Transverse colon (tissue), 4 donors: ENCODE measurements around the gene NUP37. TPM values are rescaled to one million over a fixed set of nuclear protein-coding genes. Genes with fewer than 3 reads are reported as not detected.

ENCODE experiments used
- DNase-seq: peaks from one replicate; pipeline ENCODE4 v3.0.0-alpha.2; 2019
- H3K27ac ChIP-seq, 4 donors: fragments of 200-600 bp; sonication (generic); 2 replicates each; pipeline ENCODE4 v1.5.1; 2016 to 2018; ENCODE audit warnings: inconsistent platforms in 4 of 4
- H3K27me3 ChIP-seq: fragments of 200-600 bp; sonication (generic); 2 replicates; pipeline ENCODE4 v1.5.1; 2017; ENCODE audit warnings: inconsistent platforms
- H3K36me3 ChIP-seq, 4 donors: fragments of 200-600 bp; sonication (generic); 2 replicates each; pipeline ENCODE4 v1.5.1; 2017 to 2019; ENCODE audit warnings: inconsistent platforms in 4 of 4
- H3K4me1 ChIP-seq, 4 donors: fragments of 200-600 bp; sonication (generic); 2 replicates each; pipeline ENCODE4 v1.5.1; 2017 to 2020; ENCODE audit warnings: inconsistent platforms in 4 of 4
- H3K4me3 ChIP-seq, 4 donors: fragments of 200-600 bp; sonication (generic); 1 replicate in 1 of 4; 2 replicates in 3 of 4; pipeline versions ENCODE4 v1.5.1 to v1.6.1; 2017 to 2019; ENCODE audit warnings: inconsistent platforms in 4 of 4
- H3K9me3 ChIP-seq, 2 donors: fragments of 200-600 bp; sonication (generic); 2 replicates each; pipeline ENCODE4 v1.5.1; 2017 to 2019; ENCODE audit warnings: inconsistent platforms in 2 of 2
- EP300 ChIP-seq: sonication (generic); formaldehyde crosslinking; IDR thresholded peaks from one replicate; pipeline ENCODE4 v1.6.1; 2017; ENCODE audit warnings: antibody characterized with exemption, low read depth
- POLR2A ChIP-seq: fragments of 450-650 bp; IDR thresholded peaks from one replicate; pipeline ENCODE4 v1.6.1; 2016; ENCODE audit warnings: antibody characterized with exemption, mild to moderate bottlenecking, moderate library complexity
- POLR2AphosphoS5 ChIP-seq, 3 donors: sonication (generic); formaldehyde crosslinking; IDR thresholded peaks; one replicate each; pipeline ENCODE4 v1.6.1; 2016; ENCODE audit warnings: antibody characterized with exemption in 3 of 3
- WGBS, 2 donors: methylation state at CpG; one replicate each; pipeline ENCODE4 v1.1.5; 2018; ENCODE audit warnings: low coverage in 1 of 2; 5-methylcytosine and 5-hydroxymethylcytosine counted together
- in situ Hi-C, 4 donors: fragments of 200-750 bp; cut with MboI; loops; one replicate each; pipeline versions ENCODE4 v1.15.0 to v1.15.1; 2017; ENCODE audit warnings: low sequenced_read_pairs in 3 of 4, low pct_ligation_motif_present in 1 of 4, low pct_unique_long_range_greater_than_20kb in 1 of 4
- intact Hi-C: fragments of 100-400 bp; cut with DNase I; formaldehyde crosslinking; loops from one replicate; pipeline ENCODE4 v1.15.1; 2023; ENCODE audit warnings: low total_unique reads
- total RNA-seq, 4 donors: library from RNA; depleted of rRNA; stranded (reverse); fragments of >200 nt; gene quantifications; one replicate each; pipeline ENCODE4 v1.1.0, GENCODE V29; 2016
- TF ChIP-seq, protein P1 (sequence below), 5 experiments: fragments of 200-600 bp in 3 of 5; fragments of 450-650 bp in 2 of 5; sonication (generic) in 3 of 5; IDR thresholded peaks; 1 replicate in 2 of 5; 2 replicates in 3 of 5; pipeline ENCODE4 v1.5.1; 2016 to 2017; ENCODE audit warnings: antibody characterized with exemption in 5 of 5, inconsistent platforms in 3 of 5, mild to moderate bottlenecking in 2 of 5, moderate library complexity in 1 of 5

NUP37 gene
- total RNA-seq, 4 donors from 2014 or later = 2.6 to 19.3 (median 10.2) TPM

GRCh38 chr12:102120564-102120873 is 605 bp upstream of the NUP37 start:
- in situ Hi-C loops (no loop called here), intact Hi-C loops (no loop called here)
- Histone ChIP-seq H3K27me3 (no peaks in the 10 kb centered on the region), H3K9me3 (no peaks in the 10 kb centered on the region), H3K4me3 (peak overlapping the region; percentile 36 to 90 (median 76)), H3K4me1 (peaks cover 8 to 20% (median 15%) of the 10 kb centered on the region in 4 donors), H3K27ac (peak overlapping the region in 3 of 4 donors; percentile 87 to 93 (median 91)), H3K36me3 (peaks cover 0 to 12% (median 3%) of the 10 kb centered on the region in 4 donors)
- no peak for TF ChIP-seq POLR2A
- TF ChIP-seq EP300 = no peak
- no peak for TF ChIP-seq POLR2AphosphoS5 (IDR thresholded peaks at IDR 0.05)
- TF ChIP-seq, protein P1, sequence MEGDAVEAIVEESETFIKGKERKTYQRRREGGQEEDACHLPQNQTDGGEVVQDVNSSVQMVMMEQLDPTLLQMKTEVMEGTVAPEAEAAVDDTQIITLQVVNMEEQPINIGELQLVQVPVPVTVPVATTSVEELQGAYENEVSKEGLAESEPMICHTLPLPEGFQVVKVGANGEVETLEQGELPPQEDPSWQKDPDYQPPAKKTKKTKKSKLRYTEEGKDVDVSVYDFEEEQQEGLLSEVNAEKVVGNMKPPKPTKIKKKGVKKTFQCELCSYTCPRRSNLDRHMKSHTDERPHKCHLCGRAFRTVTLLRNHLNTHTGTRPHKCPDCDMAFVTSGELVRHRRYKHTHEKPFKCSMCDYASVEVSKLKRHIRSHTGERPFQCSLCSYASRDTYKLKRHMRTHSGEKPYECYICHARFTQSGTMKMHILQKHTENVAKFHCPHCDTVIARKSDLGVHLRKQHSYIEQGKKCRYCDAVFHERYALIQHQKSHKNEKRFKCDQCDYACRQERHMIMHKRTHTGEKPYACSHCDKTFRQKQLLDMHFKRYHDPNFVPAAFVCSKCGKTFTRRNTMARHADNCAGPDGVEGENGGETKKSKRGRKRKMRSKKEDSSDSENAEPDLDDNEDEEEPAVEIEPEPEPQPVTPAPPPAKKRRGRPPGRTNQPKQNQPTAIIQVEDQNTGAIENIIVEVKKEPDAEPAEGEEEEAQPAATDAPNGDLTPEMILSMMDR (IDR thresholded peaks at IDR 0.05) = no peak
- no peak for DNase-seq
- 0 to 2% methylated on average over 3 to 4 of the region's 4 CpGs for WGBS, 2 donors

DNA sequence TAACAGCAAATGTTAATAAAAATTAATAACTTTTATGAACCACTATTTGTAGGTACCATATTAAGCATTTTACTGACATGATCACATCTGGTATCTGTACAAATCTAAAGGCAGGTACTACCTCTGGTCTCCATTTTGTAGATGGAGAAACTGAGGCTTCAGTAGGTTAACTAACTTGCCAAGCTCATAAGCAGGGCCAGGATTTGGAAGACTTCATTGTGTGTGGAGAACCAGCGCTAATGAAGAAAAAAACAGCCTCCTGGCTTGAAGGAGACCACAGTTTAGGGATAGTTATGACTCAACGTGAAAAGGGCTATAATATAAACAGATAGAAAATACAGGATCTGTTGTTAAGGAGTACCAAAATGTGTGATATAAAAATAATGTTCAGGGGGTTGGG is 1.0 kb downstream of the NUP37 start:
- TF ChIP-seq EP300 (no peak), POLR2AphosphoS5 (IDR thresholded peaks at IDR 0.05) (no peak), POLR2A (no peak)
- TF ChIP-seq, protein P1 (IDR thresholded peaks at IDR 0.05) = no peak
- Histone ChIP-seq H3K27me3 (no peaks in the 10 kb centered on the region), H3K9me3 (no peaks in the 10 kb centered on the region), H3K27ac (peak overlapping the region in 1 of 4 donors; percentile 93), H3K4me3 (peak overlapping the region in 3 of 4 donors; percentile 65 to 90 (median 86)), H3K4me1 (peaks cover 8 to 20% (median 15%) of the 10 kb centered on the region in 4 donors), H3K36me3 (peaks cover 0 to 14% (median 3%) of the 10 kb centered on the region in 4 donors)
- no peak for DNase-seq
- intact Hi-C loops (no loop called here), in situ Hi-C loops (no loop called here)
- 22 to 40% methylated on average over 2 of the region's 2 CpGs for WGBS, 2 donors

GRCh38 chr12:102116392-102116791 is 3.5 kb downstream of the NUP37 start:
- WGBS, 2 donors = 91 to 93% methylated on average over 7 of the region's 7 CpGs
- peaks cover 8 to 20% (median 15%) of the 10 kb centered on the region in 4 donors for H3K4me1 ChIP-seq
- DNase-seq = no peak
- peaks cover 0 to 14% (median 5%) of the 10 kb centered on the region in 4 donors for H3K36me3 ChIP-seq
- H3K9me3 ChIP-seq = no peaks in the 10 kb centered on the region
- in situ Hi-C loops (no loop called here), intact Hi-C loops (no loop called here)
- TF ChIP-seq POLR2AphosphoS5 (IDR thresholded peaks at IDR 0.05) = no peak
- H3K4me3 ChIP-seq = no peak overlapping the region
- no peak overlapping the region for H3K27ac ChIP-seq
- no peaks in the 10 kb centered on the region for H3K27me3 ChIP-seq

DNA sequence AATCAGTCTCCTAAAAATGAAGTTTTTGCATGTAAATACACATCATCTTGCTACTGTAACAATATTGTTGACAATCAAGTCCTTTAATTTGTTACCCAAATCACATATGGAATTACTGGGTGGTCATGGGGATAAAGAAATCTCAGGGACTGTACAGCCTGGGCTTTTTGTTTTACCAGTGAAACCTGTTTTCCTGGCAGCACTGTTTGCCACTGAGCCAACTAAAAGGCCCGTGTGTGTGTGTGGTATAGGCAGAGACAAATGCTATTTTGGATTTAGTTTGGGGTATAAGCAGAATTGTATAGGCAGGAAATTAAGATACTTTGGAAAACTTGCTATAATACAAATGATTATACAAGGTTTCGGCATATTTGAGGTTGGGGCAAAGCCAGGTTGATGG is 5.7 kb downstream of the NUP37 start:
- Histone ChIP-seq H3K36me3 (peaks cover 0 to 14% (median 7%) of the 10 kb centered on the region in 4 donors), H3K4me3 (no peak overlapping the region), H3K27me3 (no peaks in the 10 kb centered on the region), H3K9me3 (no peaks in the 10 kb centered on the region), H3K4me1 (peaks cover 4 to 8% (median 6%) of the 10 kb centered on the region in 4 donors), H3K27ac (no peak overlapping the region)
- no peak for TF ChIP-seq POLR2A
- TF ChIP-seq POLR2AphosphoS5 (IDR thresholded peaks at IDR 0.05) = no peak
- no peak for TF ChIP-seq EP300
- TF ChIP-seq, protein P1 (IDR thresholded peaks at IDR 0.05) = no peak
- 67 to 71% methylated on average over 1 to 2 of the region's 2 CpGs for WGBS, 2 donors
- DNase-seq = no peak
- intact Hi-C loops (no loop called here), in situ Hi-C loops (no loop called here)

DNA sequence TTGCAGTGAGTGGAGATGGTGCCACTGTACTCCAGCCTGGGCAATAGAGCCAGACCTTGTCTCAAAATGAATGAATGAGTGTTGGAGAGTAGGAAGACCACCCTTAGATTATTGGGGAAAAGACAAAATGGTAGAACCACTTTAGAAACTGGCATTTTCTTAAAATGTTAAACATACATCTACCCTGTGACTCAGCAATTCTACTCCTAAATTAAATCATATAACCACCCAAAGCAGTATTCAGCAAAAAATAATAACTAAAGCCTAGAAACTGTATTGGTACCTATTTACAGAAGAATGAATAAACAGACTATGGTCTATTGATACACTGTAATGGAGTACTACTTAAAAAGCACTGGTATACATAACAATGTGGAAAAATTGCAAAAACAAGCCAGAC is 9.1 kb downstream of the NUP37 start:
- Histone ChIP-seq H3K4me1 (no peaks in the 10 kb centered on the region), H3K27ac (no peak overlapping the region), H3K4me3 (no peak overlapping the region), H3K27me3 (no peaks in the 10 kb centered on the region), H3K36me3 (peaks cover 0 to 36% (median 11%) of the 10 kb centered on the region in 4 donors), H3K9me3 (peaks cover 4 to 7% of the 10 kb centered on the region in 2 donors)
- DNase-seq = no peak
- no peak for TF ChIP-seq POLR2AphosphoS5 (IDR thresholded peaks at IDR 0.05)
- no peak for TF ChIP-seq EP300
- TF ChIP-seq POLR2A = no peak
- TF ChIP-seq, protein P1 (IDR thresholded peaks at IDR 0.05) = no peak
- in situ Hi-C loops (no loop called here), intact Hi-C loops (no loop called here)
